ENCODE measurements around the gene BCL7B.

DNA sequence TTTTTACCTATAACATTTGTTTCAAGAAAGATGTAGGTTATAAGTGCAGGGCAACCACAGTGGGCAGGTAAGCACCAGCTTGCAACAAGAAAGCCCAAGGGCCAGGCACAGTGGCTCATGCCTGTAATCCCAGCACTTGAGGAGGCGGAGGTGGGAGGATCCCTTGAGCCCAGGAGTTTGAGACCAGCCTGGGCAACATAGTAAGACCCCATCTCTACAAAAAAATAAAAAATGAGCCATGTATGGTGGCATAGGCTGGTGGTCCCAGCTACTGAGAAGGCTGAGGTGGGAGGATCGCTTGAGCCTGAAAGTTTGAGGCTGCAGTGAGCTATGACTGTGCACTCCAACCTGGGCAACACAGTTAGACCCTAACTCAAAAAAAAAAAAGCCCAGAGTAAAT is 12.8 kb downstream of the BCL7B start:
- no peak for TF ChIP-seq EZH2phosphoT487 (IDR thresholded peaks at IDR 0.05; ENCODE audit: low read depth)
- TF ChIP-seq, protein P1, sequence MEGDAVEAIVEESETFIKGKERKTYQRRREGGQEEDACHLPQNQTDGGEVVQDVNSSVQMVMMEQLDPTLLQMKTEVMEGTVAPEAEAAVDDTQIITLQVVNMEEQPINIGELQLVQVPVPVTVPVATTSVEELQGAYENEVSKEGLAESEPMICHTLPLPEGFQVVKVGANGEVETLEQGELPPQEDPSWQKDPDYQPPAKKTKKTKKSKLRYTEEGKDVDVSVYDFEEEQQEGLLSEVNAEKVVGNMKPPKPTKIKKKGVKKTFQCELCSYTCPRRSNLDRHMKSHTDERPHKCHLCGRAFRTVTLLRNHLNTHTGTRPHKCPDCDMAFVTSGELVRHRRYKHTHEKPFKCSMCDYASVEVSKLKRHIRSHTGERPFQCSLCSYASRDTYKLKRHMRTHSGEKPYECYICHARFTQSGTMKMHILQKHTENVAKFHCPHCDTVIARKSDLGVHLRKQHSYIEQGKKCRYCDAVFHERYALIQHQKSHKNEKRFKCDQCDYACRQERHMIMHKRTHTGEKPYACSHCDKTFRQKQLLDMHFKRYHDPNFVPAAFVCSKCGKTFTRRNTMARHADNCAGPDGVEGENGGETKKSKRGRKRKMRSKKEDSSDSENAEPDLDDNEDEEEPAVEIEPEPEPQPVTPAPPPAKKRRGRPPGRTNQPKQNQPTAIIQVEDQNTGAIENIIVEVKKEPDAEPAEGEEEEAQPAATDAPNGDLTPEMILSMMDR (IDR thresholded peaks at IDR 0.05; ENCODE audit: low read depth, low read length), result no peak

Measured in OCI-LY3 (cell line).